NCI-H82 (cell line): ENCODE measurements around the gene LIMCH1.
A peak's percentile ranks its signal among the peaks of the same experiment; 100 is the strongest.

Source experiments
- DNase-seq: peaks from one replicate; lab custom pipeline; 2025; lab: John Stamatoyannopoulos, UW

LIMCH1 gene

GRCh38 chr4:41602886-41603498 lies 65.0 kb downstream of the LIMCH1 start:
- DNase-seq: no peak

- no peak for DNase-seq
These were observed 71.9 kb downstream of the LIMCH1 start for GRCh38 chr4:41609851-41610250.

- DNase-seq: no peak
These were observed 72.5 kb downstream of the LIMCH1 start for GRCh38 chr4:41610474-41610873.

GRCh38 chr4:41611124-41611838 lies 73.3 kb downstream of the LIMCH1 start:
- no peak for DNase-seq

GRCh38 chr4:41611881-41612871 lies 74.2 kb downstream of the LIMCH1 start:
- DNase-seq: peak; percentile 3

- DNase-seq: no peak
These were observed 75.4 kb downstream of the LIMCH1 start for GRCh38 chr4:41613386-41613785.

GRCh38 chr4:41613821-41614220 lies 75.9 kb downstream of the LIMCH1 start:
- no peak for DNase-seq

GRCh38 chr4:41614519-41614918 lies 76.6 kb downstream of the LIMCH1 start:
- no peak for DNase-seq

- no peak for DNase-seq
These were observed 81.2 kb downstream of the LIMCH1 start for GRCh38 chr4:41619161-41619560.

GRCh38 chr4:41620594-41621256 lies 82.8 kb downstream of the LIMCH1 start:
- DNase-seq: no peak

GRCh38 chr4:41622787-41623186 lies 84.8 kb downstream of the LIMCH1 start:
- no peak for DNase-seq

GRCh38 chr4:41624765-41625164 lies 86.8 kb downstream of the LIMCH1 start:
- no peak for DNase-seq

- DNase-seq: no peak
These were observed 87.6 kb downstream of the LIMCH1 start for GRCh38 chr4:41625531-41625930.

GRCh38 chr4:41628936-41629335 lies 91.0 kb downstream of the LIMCH1 start:
- DNase-seq: no peak

GRCh38 chr4:41631523-41631922 lies 93.6 kb downstream of the LIMCH1 start:
- DNase-seq: no peak

- DNase-seq: peak; percentile 12
These were observed 94.6 kb downstream of the LIMCH1 start for GRCh38 chr4:41632481-41633073.

GRCh38 chr4:41633321-41633720 lies 95.4 kb downstream of the LIMCH1 start:
- DNase-seq: no peak

GRCh38 chr4:41635441-41635840 lies 97.5 kb downstream of the LIMCH1 start:
- DNase-seq: no peak

- no peak for DNase-seq
These were observed 100.2 kb downstream of the LIMCH1 start for GRCh38 chr4:41638203-41638602.

GRCh38 chr4:41638866-41639265 lies 100.9 kb downstream of the LIMCH1 start:
- no peak for DNase-seq

- no peak for DNase-seq
These were observed 101.3 kb downstream of the LIMCH1 start for GRCh38 chr4:41639291-41639690.

GRCh38 chr4:41640906-41641305 lies 102.9 kb downstream of the LIMCH1 start:
- DNase-seq: peak; percentile 5
